Bronchial epithelial cell (primary cell): ENCODE measurements around the gene ZNF775. TPM values are rescaled to one million over a fixed set of nuclear protein-coding genes. Genes with fewer than 3 reads are reported as not detected.

Experiments used
- DNase-seq: peaks from one replicate; pipeline ENCODE4 v3.0.0-alpha.2; 2010; ENCODE audit warnings: low read depth
- FAIRE-seq: peaks from 2 replicates; lab custom pipeline; 2011; peaks lifted over from hg19 to GRCh38; lab: Jason Lieb, UNC
- H3K27me3 ChIP-seq: 2 replicates; pipeline ENCODE4 v1.5.1; 2011; ENCODE audit warnings: low read length; ENCODE audit not compliant: control insufficient read depth, insufficient read depth
- H3K36me3 ChIP-seq: 2 replicates; pipeline ENCODE4 v1.5.1; 2011; ENCODE audit warnings: low read length; ENCODE audit not compliant: control insufficient read depth, insufficient read depth
- H3K4me3 ChIP-seq: 2 replicates; pipeline ENCODE4 v1.5.1; 2011; ENCODE audit warnings: mild to moderate bottlenecking, low read depth, low read length, control low read depth
- CTCF ChIP-seq: IDR thresholded peaks from 2 replicates; pipeline ENCODE4 v1.5.1; 2011; ENCODE audit warnings: mild to moderate bottlenecking, moderate library complexity, low read length, control low read depth, inconsistent platforms; ENCODE audit not compliant: insufficient read depth, severe bottlenecking
- total RNA-seq: library from RNA; depleted of rRNA; stranded (reverse); fragments of >200 nt; gene quantifications from 2 replicates; pipeline ENCODE4 v1.2.1, GENCODE V29; 2014

The ZNF775 gene
- total RNA-seq, 1 donor from 2014 or later: 3.2 TPM

GRCh38 chr7:150338166-150338829, 40.8 kb upstream of the ZNF775 start:
- TF ChIP-seq CTCF: no peak

GRCh38 chr7:150339409-150339809, 39.7 kb upstream of the ZNF775 start:
- no peak for DNase-seq
- TF ChIP-seq CTCF: no peak
- FAIRE-seq: no peak
- Histone ChIP-seq H3K4me3 (no peak overlapping the region), H3K27me3 (peaks cover 21% of the 10 kb centered on the region), H3K36me3 (no peaks in the 10 kb centered on the region)

More at GRCh38 chr7:150338166-150338829, 40.8 kb upstream of the ZNF775 start:
- peaks cover 18% of the 10 kb centered on the region for H3K27me3 ChIP-seq
- H3K4me3 ChIP-seq: no peak overlapping the region
- no peaks in the 10 kb centered on the region for H3K36me3 ChIP-seq
- DNase-seq (no peak), FAIRE-seq (no peak)

- H3K4me3 ChIP-seq: no peak overlapping the region
- DNase-seq (no peak), FAIRE-seq (no peak)
- TF ChIP-seq CTCF: no peak
- H3K36me3 ChIP-seq: no peaks in the 10 kb centered on the region
- H3K27me3 ChIP-seq: peaks cover 21% of the 10 kb centered on the region
These were observed 38.9 kb upstream of the ZNF775 start for GRCh38 chr7:150340024-150340749.

GRCh38 chr7:150340875-150341262, 38.3 kb upstream of the ZNF775 start:
- TF ChIP-seq CTCF: no peak
- Histone ChIP-seq H3K36me3 (no peaks in the 10 kb centered on the region), H3K27me3 (peaks cover 21% of the 10 kb centered on the region), H3K4me3 (no peak overlapping the region)
- no peak for FAIRE-seq
- DNase-seq: no peak

- FAIRE-seq (no peak), DNase-seq (no peak)
- H3K27me3 ChIP-seq: peaks cover 21% of the 10 kb centered on the region
These were observed 37.6 kb upstream of the ZNF775 start, which contains the start of gene RARRES2 for GRCh38 chr7:150341263-150342120. RARRES2 (minus strand) TSS chr7:150341629; CDS start chr7:150340609, 1,020 bp downstream.

More at GRCh38 chr7:150341263-150342120, 37.6 kb upstream of the ZNF775 start, which contains the start of gene RARRES2:
- Histone ChIP-seq H3K36me3 (no peaks in the 10 kb centered on the region), H3K4me3 (no peak within 1 kb of the TSS)
- no peak for TF ChIP-seq CTCF
